Lower leg skin (tissue), 4 donors: Measurements from ENCODE around the gene ZNF736. TPM values are rescaled to one million over a fixed set of nuclear protein-coding genes. Genes with fewer than 3 reads are reported as not detected.

Experiments
- DNase-seq, 2 donors: peaks; one replicate each; pipeline ENCODE4 v3.0.0-alpha.2; 2019; ENCODE audit warnings: low spot score in 2 of 2
- H3K4me3 ChIP-seq: fragments of 200-600 bp; sonication (generic); 2 replicates; pipeline ENCODE4 v1.5.1; 2017; ENCODE audit warnings: mild to moderate bottlenecking, low read depth; ENCODE audit not compliant: poor library complexity, severe bottlenecking
- POLR2A ChIP-seq, 2 donors: fragments of 450-650 bp; IDR thresholded peaks; one replicate each; pipeline ENCODE4 v1.6.1; 2016 to 2017; ENCODE audit warnings: antibody characterized with exemption in 2 of 2, mild to moderate bottlenecking in 1 of 2, moderate library complexity in 1 of 2
- WGBS, 2 donors: methylation state at CpG; one replicate each; pipeline ENCODE4 v1.1.5; 2018; 5-methylcytosine and 5-hydroxymethylcytosine counted together
- intact Hi-C: fragments of 100-400 bp; cut with DNase I; formaldehyde crosslinking; loops from one replicate; pipeline ENCODE4 v1.15.0; 2023; ENCODE audit warnings: low total_unique reads
- total RNA-seq, 4 donors: library from RNA; depleted of rRNA; stranded (reverse); fragments of >200 nt; gene quantifications; one replicate each; pipeline ENCODE4 v1.1.0, GENCODE V29; 2016
- TF ChIP-seq, protein P1 (sequence below), 3 donors: fragments of 450-650 bp; IDR thresholded peaks; one replicate each; pipeline ENCODE4 v1.5.1; 2016; ENCODE audit warnings: antibody characterized with exemption in 3 of 3, mild to moderate bottlenecking in 3 of 3, moderate library complexity in 2 of 3

ZNF736 gene
- total RNA-seq, 4 donors from 2014 or later, result 2.7 to 20.7 (median 7.5) TPM

GRCh38 chr7:64373017-64373416 lies 59.3 kb downstream of the ZNF736 start:
- no peak for DNase-seq
- H3K4me3 ChIP-seq, result no peak overlapping the region
- TF ChIP-seq POLR2A (IDR thresholded peaks at IDR 0.05), result no peak
- TF ChIP-seq, protein P1, sequence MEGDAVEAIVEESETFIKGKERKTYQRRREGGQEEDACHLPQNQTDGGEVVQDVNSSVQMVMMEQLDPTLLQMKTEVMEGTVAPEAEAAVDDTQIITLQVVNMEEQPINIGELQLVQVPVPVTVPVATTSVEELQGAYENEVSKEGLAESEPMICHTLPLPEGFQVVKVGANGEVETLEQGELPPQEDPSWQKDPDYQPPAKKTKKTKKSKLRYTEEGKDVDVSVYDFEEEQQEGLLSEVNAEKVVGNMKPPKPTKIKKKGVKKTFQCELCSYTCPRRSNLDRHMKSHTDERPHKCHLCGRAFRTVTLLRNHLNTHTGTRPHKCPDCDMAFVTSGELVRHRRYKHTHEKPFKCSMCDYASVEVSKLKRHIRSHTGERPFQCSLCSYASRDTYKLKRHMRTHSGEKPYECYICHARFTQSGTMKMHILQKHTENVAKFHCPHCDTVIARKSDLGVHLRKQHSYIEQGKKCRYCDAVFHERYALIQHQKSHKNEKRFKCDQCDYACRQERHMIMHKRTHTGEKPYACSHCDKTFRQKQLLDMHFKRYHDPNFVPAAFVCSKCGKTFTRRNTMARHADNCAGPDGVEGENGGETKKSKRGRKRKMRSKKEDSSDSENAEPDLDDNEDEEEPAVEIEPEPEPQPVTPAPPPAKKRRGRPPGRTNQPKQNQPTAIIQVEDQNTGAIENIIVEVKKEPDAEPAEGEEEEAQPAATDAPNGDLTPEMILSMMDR (IDR thresholded peaks at IDR 0.05), result no peak
- intact Hi-C loops, result no loop called here
- WGBS, 2 donors, result 75 to 87% methylated on average over 2 of the region's 2 CpGs

- intact Hi-C loops, result no loop called here
- H3K4me3 ChIP-seq, result no peak overlapping the region
- no peak for DNase-seq
- no peak for TF ChIP-seq POLR2A (IDR thresholded peaks at IDR 0.05)
- TF ChIP-seq, protein P1 (IDR thresholded peaks at IDR 0.05), result no peak
Observed at GRCh38 chr7:64400401-64400800, 86.6 kb downstream of the ZNF736 start.

Other genes with a start within 250 kb of the ZNF736 start
- gene ZNF735, start 106.8 kb upstream of the ZNF736 start, total RNA-seq, result not detected
- not detected for gene ZNF679, start 85.5 kb upstream of the ZNF736 start, total RNA-seq
- gene ZNF680, start 249.1 kb downstream of the ZNF736 start, total RNA-seq, result 1 to 10 TPM; 8.2 to 8.8 (median 8.5) TPM